ENCODE measurements around the gene PLEKHA5. TPM values are rescaled to one million over a fixed set of nuclear protein-coding genes. Genes with fewer than 3 reads are reported as not detected.

PLEKHA5 gene
- 10 to 100 TPM; 26.9 to 78.0 (median 39.6) TPM for total RNA-seq

DNA sequence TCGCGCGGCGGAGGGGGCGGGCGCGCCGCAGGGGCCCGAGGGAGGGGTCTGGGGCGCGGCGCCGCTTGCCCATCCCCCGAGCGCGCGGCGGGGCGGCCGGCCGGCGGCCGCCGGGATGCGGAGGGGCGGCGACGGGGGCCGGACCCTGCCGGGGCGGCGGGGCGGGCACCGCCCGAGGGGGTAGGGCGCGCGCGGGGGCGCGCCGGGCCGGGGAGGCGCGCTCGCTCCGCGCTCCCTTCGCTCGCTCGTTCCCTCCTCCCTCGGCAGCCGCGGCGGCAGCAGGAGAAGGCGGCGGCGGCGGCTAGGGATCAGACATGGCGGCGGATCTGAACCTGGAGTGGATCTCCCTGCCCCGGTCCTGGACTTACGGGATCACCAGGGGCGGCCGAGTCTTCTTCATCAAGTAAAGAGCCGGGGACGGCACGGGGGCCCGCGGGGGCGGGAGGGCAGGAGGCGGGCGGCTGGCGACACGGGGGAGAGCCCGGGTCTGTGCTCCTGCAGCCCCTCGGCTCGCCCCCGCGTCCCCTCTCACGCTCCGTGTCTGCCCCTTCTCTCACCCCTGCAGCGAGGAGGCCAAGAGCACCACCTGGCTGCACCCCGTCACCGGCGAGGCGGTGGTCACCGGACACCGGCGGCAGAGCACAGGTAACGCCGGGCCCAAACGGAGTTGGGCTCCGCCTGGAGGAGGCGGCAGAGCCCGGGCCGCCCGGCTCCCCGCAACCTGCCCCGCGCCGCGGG, at the start of gene PLEKHA5:
TSS of gene PLEKHA5 (plus strand) at position 248 of the 738 bp plus-strand sequence. CDS start at position 315, 67 bp downstream.
- Histone ChIP-seq H3K4me3 (peak within 1 kb of the TSS; percentile 73 to 80 (median 78)), H3K9me3 (peaks cover 0 to 6% of the 10 kb centered on the region in 2 donors), H3K4me1 (peaks cover 0 to 34% (median 11%) of the 10 kb centered on the region in 4 donors), H3K36me3 (no peaks in the 10 kb centered on the region), H3K27ac (peak within 1 kb of the TSS; percentile 88 to 94 (median 90)), H3K27me3 (no peaks in the 10 kb centered on the region)
- 3% methylated on average over 42 of the region's 103 CpGs; no CpG with 5 or more reads in 1 of the 2 donors for WGBS, 2 donors (ENCODE audit: low coverage in 1 of 2)
- in situ Hi-C loops (cut with MboI; ENCODE audit: low pct_ligation_motif_present in 1 of 4, low pct_unique_long_range_greater_than_20kb in 1 of 4, low sequenced_read_pairs in 3 of 4): no loop called here
- DNase-seq: peak; percentile 75
- intact Hi-C loops (cut with DNase I; ENCODE audit: low total_unique reads): no loop called here
- TF ChIP-seq EP300 (IDR thresholded peaks at IDR 0.05; ENCODE audit: low read depth) (no peak), POLR2AphosphoS5 (IDR thresholded peaks at IDR 0.05) (peak in 2 of 3 donors; percentile 57 to 69), POLR2A (IDR thresholded peaks at IDR 0.05) (peak; percentile 18)
- TF ChIP-seq, protein P1, sequence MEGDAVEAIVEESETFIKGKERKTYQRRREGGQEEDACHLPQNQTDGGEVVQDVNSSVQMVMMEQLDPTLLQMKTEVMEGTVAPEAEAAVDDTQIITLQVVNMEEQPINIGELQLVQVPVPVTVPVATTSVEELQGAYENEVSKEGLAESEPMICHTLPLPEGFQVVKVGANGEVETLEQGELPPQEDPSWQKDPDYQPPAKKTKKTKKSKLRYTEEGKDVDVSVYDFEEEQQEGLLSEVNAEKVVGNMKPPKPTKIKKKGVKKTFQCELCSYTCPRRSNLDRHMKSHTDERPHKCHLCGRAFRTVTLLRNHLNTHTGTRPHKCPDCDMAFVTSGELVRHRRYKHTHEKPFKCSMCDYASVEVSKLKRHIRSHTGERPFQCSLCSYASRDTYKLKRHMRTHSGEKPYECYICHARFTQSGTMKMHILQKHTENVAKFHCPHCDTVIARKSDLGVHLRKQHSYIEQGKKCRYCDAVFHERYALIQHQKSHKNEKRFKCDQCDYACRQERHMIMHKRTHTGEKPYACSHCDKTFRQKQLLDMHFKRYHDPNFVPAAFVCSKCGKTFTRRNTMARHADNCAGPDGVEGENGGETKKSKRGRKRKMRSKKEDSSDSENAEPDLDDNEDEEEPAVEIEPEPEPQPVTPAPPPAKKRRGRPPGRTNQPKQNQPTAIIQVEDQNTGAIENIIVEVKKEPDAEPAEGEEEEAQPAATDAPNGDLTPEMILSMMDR (IDR thresholded peaks at IDR 0.05): peak in 2 of 5 experiments; percentile 18 to 23

DNA sequence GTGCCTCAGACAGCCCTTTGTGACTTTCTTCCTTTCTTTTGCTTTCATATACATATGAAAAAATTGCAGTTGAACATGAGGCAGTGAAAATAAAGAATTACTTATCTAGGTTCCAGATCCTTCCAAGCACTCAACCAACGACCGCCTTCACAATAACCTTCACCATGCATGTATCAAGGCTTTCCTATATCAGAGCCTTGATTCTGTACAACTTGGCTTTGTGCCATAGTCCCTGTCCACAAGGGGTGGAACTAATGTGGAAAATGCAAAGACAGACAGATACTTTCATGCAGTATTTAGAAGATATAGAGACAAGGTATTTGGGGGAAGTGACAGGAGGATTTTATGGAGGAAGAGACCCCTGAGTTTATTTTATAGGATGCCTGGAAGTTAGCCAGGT, 48.6 kb upstream of the PLEKHA5 start:
- Histone ChIP-seq H3K27ac (no peak overlapping the region), H3K4me1 (no peaks in the 10 kb centered on the region), H3K36me3 (no peaks in the 10 kb centered on the region), H3K4me3 (no peak overlapping the region), H3K27me3 (no peaks in the 10 kb centered on the region), H3K9me3 (no peaks in the 10 kb centered on the region)
- TF ChIP-seq EP300 (IDR thresholded peaks at IDR 0.05; ENCODE audit: low read depth) (no peak), POLR2AphosphoS5 (IDR thresholded peaks at IDR 0.05) (no peak), POLR2A (IDR thresholded peaks at IDR 0.05) (no peak)
- TF ChIP-seq, protein P1 (IDR thresholded peaks at IDR 0.05): no peak
- DNase-seq: no peak
- in situ Hi-C loops (cut with MboI; ENCODE audit: low pct_ligation_motif_present in 1 of 4, low pct_unique_long_range_greater_than_20kb in 1 of 4, low sequenced_read_pairs in 3 of 4): no loop called here
- 20 to 88% methylated on average over 1 to 2 of the region's 2 CpGs for WGBS, 2 donors (ENCODE audit: low coverage in 1 of 2)
- intact Hi-C loops (cut with DNase I; ENCODE audit: low total_unique reads): no loop called here

- no peak for TF ChIP-seq POLR2A (IDR thresholded peaks at IDR 0.05)
- TF ChIP-seq EP300 (IDR thresholded peaks at IDR 0.05; ENCODE audit: low read depth): no peak
- TF ChIP-seq, protein P1 (IDR thresholded peaks at IDR 0.05): no peak
- no peak for TF ChIP-seq POLR2AphosphoS5 (IDR thresholded peaks at IDR 0.05)
- 80 to 88% methylated on average over 6 to 7 of the region's 7 CpGs for WGBS, 2 donors (ENCODE audit: low coverage in 1 of 2)
- DNase-seq: no peak
- no peaks in the 10 kb centered on the region for H3K9me3 ChIP-seq
- H3K36me3 ChIP-seq: no peaks in the 10 kb centered on the region
- in situ Hi-C loops (cut with MboI; ENCODE audit: low pct_ligation_motif_present in 1 of 4, low pct_unique_long_range_greater_than_20kb in 1 of 4, low sequenced_read_pairs in 3 of 4) (no loop called here), intact Hi-C loops (cut with DNase I; ENCODE audit: low total_unique reads) (no loop called here)
- H3K4me1 ChIP-seq: no peaks in the 10 kb centered on the region
- no peaks in the 10 kb centered on the region for H3K27me3 ChIP-seq
- no peak overlapping the region for H3K4me3 ChIP-seq
- no peak overlapping the region for H3K27ac ChIP-seq
These were observed 47.1 kb upstream of the PLEKHA5 start for GRCh38 chr12:19082365-19082911.

DNA sequence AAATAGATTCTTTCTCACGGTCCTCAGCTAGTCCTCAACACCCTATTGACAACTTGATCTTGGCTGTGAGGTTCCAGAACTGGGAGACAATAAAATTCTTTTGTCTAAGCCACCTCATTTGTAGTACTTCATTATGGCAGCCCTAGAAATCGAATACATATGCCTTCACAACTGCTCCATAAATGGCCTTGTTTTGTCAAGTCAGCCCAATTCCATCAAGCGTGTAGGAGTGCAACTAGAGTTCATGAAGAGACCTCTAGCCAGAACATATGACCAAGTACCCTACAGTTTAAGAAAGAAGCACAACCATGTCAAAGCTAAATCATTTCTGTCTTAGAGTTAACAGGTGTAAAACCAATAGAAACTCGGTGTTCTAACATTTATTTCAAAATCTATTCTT, 45.0 kb upstream of the PLEKHA5 start:
- in situ Hi-C loops (cut with MboI; ENCODE audit: low pct_ligation_motif_present in 1 of 4, low pct_unique_long_range_greater_than_20kb in 1 of 4, low sequenced_read_pairs in 3 of 4) (no loop called here), intact Hi-C loops (cut with DNase I; ENCODE audit: low total_unique reads) (no loop called here)
- TF ChIP-seq, protein P1 (IDR thresholded peaks at IDR 0.05): no peak
- TF ChIP-seq POLR2AphosphoS5 (IDR thresholded peaks at IDR 0.05): no peak
- no peak for TF ChIP-seq EP300 (IDR thresholded peaks at IDR 0.05; ENCODE audit: low read depth)
- no peak for TF ChIP-seq POLR2A (IDR thresholded peaks at IDR 0.05)
- H3K4me3 ChIP-seq: no peak overlapping the region
- DNase-seq: no peak
- no peaks in the 10 kb centered on the region for H3K9me3 ChIP-seq
- no peaks in the 10 kb centered on the region for H3K4me1 ChIP-seq
- WGBS, 2 donors (ENCODE audit: low coverage in 1 of 2): 66 to 90% methylated on average over 4 of the region's 4 CpGs
- no peaks in the 10 kb centered on the region for H3K36me3 ChIP-seq
- H3K27ac ChIP-seq: no peak overlapping the region
- H3K27me3 ChIP-seq: no peaks in the 10 kb centered on the region
